HL-60/S4 treated with phorbol 12-myristate 13-acetate at 8.2 ng/mL for 4 days and 3 days (cell line): Measurements from ENCODE around the gene RFX4.

Experiments
- in situ Hi-C: fragments of 300-500 bp; cut with MboI; formaldehyde crosslinking; loops from 2 replicates; pipeline ENCODE4 v1.15.0; 2022; ENCODE audit warnings: low sequenced_read_pairs

The RFX4 gene

DNA sequence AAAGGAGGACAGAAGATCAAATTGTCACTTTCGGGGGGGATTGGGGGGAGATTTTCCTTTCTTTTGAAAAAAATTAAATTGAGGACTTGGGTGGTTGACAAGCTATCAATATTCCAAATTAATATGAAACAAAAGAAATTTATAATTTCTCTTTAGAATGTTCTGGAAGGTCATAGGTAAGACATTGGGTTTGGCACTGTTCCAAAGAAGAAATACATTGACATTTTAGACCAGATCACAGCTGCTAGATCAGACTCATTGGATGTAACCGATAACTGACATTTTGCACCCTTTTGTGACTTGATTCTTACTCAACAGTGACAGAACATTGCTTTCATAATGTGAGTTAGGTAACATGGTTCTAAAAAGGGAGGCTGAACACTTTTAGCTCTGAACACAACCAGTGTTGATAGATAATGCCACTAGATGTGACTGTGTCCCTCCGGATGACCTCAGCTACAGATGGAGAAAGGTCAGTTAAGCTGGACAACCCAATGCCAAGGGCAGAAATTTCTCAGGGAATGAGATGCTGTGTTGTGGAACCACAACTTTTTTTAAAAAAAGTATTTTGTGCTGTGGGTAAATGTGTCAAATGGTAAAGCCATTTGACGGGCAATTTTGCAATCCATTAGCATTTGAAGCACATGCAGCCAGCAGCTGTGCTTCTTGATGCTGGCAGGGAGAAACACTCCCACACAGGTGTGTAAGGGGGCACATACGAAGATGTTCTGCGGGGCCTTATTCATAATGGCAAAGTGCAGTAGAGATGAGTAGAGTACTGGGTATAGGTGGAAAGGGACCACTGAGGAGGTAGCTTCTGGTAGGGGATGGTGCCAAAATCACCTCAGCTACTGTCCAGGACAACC, 62.9 kb downstream of the RFX4 start:
- in situ Hi-C loops, result no loop called here

DNA sequence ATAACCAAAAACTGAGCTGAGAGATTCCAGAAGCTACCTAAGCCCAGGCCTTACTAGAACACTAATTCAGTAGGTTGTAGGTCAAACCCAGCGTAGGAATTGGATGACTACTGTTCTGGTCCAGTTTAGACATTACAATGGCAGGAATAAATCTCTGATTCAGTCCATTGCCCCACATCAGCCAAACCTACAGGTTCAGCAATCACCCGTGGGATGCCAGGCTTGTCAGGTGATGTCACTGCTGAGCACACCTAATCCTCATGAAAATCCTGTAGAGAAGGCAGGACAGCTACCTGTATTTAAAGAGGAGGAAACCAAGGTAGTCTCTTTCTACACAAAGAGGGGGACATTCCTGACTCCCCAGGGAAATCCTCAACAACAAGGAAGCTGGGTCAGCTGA, 63.7 kb downstream of the RFX4 start:
- in situ Hi-C loops, result no loop called here

DNA sequence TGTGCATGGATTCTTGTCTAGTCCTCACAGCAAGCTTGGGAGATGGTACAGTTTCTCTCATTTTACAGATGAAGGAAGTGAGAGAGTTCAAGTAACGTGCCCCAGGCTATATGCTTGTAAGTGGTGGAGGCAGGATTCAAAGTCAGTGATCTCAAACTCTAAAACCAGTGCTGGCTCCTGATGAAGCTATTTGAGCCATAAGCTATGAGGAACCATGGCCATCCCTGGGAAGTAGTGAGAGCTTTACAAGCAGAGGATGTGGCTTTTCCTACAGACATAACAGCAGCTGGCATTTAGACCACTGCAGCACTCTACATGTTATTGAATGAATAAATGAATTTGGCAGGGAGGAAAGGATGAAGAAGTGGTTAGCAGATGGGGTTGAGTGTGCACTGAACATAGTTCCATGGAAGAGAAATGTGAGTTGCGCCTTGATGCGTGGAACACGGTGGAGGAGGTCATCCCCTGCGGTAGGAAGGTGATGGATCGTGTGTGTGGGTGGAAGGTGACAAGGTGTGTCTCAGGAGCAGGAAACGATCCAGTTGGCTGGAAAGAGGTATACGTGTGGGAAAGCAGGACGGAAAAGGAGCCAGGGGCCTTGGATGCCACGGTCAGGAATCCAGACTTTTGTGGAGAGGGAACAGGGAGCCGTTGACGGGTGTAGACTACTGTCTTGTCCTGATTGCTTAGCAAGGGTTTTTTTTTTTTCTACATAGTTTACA, 65.2 kb downstream of the RFX4 start:
- in situ Hi-C loops, result no loop called here

DNA sequence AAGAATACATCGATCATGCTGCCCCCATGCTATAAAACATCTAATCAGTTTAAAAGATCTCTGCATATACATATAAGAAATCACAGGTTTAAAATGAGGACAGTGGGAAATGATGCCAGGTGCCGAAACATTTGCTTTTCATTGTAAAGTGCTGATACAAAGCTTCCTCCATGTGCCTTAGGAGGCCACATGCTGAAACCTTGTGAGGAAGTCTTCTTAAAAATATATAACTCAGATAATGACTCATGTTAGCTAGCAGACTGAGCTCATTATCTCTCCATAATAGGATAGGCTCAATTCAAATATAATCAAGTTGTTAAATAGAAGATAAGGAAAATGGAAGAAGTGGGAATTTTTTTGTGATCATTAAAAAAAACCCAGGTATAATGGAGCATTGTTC, 65.9 kb downstream of the RFX4 start:
- in situ Hi-C loops, result no loop called here

DNA sequence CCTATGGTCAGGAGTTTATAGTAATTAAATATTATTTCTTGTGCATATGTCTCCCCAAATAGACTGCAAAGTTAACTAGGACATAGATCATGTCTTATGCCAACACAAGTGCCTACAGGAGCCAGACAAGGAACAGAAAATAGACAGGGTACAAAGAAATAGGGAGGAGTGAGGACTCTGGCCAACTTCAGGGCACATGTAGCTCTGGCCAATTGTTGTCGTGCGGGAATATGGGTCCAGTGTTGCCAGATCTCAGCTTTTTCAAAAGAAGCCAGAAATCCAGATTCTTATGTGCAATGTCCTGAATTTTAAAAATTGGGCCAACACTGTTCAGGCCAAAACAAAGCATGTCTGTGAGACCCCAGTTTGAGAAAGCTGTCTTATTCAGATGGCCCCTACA, 68.7 kb downstream of the RFX4 start:
- in situ Hi-C loops, result no loop called here

DNA sequence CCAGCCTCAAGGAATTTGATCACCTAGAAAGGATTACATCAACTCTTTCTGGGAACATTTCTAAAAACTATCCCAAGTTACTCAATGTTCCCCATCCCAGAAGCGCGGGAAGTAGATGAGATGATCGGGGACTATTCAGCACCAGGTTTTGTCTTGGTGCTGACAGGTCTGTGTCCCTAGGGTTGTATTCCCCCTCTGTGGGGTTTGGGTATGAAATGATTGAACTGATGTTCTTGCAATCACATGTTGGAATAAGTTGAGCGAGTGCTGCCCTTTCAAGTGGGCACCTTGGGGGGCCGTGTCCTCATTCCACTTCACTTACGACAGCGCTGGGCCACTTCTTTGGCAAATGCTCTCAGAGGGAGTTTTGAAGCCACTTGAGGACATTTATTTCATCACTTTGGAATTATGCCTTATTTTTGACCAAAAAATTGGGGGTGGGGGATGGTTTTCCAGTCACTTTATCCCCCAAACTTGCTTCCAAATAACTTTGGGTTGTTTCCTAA, 69.8 kb downstream of the RFX4 start:
- in situ Hi-C loops, result no loop called here

DNA sequence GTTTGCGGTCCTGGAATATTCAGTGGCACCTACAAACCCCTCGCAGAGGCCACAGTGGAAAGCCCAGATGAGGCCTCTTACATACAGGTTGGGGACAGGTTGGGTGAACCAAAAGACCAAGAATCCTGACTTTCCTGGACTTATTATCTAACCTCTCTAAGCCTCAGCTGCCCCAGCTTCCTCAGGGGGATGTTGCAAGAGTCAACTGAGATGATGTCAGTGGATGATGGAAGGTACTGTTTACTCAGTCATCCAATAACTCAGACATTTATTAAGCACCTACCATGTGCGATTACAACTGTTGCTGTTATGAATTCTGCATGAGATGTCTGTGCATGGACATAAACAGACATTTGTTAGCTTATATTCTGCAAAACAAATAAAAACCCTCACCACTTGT, 72.8 kb downstream of the RFX4 start:
- in situ Hi-C loops, result no loop called here

DNA sequence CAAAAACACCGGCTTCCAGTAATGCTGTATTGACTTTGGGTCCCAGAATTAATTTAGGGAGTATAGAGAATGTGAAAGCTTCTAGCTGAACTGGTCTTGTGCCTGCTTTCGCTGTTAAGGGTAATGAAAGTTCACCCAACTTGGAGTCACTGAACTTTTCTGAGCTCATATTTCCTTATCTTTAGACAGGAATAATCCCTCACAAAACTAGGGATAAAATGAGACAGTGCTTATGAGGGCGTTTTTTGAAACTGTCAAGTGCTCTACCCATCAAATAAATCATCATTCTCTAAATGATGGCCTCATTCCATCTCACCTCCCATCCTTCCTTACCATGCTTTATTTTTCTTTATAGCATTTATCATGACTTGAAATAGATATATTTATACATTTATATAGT, 74.7 kb downstream of the RFX4 start:
- in situ Hi-C loops, result no loop called here

DNA sequence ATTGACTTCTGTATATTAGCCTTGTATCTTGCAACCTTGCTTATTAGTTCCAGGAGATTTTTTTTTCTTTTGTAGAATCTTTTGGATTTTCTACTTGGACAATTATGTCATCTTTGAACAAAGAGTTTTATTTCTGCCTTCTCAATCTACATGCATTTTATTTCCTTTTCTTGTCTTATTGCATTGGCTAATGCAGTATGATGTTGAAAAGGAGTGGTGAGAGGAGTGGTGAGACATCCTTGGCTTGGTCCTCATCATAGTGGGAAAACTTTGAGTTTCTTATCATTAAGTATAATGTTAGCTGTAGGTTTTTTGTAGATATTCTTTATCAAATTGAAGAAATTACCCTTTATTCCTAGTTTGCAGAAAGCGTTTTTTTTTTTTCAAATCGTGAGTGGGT, 80.6 kb downstream of the RFX4 start:
- in situ Hi-C loops, result no loop called here

DNA sequence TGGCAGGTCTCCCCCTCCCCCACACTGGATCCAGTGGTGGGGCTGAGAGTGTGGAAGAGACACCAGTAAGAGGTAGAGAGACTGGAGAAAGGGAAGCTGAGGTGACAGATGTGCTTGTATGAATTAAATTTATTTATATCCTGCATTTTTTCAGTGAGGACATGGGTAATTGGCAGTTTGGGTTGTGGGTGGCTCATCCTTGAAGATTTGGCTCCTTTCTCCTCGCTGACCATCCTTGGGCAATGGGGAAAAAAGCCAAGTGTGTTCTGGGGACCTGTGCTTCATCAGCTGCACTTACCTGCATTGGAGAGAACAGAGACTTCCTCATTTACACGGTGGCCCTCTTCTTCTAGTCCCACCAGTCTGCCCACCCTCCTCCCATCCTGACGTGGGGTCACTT, 86.4 kb downstream of the RFX4 start:
- in situ Hi-C loops, result no loop called here

DNA sequence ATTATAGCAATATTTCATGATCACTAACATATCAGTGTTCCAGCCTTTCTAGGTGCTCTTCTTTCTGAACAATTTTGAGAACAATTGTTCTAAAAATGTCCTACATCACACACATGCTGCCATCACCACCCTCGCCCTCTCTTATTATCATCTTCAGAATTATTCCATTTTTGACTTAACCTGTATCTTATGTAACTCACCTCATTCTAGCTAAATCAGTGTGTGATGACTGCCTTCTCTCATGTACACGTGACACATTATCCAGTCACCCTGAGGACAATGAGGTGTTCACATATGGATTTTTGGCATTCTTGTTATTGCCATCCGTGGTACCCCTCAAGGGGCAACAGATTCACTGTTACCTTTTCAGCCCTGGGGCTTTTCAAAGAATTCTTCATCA, 87.3 kb downstream of the RFX4 start:
- in situ Hi-C loops, result no loop called here

DNA sequence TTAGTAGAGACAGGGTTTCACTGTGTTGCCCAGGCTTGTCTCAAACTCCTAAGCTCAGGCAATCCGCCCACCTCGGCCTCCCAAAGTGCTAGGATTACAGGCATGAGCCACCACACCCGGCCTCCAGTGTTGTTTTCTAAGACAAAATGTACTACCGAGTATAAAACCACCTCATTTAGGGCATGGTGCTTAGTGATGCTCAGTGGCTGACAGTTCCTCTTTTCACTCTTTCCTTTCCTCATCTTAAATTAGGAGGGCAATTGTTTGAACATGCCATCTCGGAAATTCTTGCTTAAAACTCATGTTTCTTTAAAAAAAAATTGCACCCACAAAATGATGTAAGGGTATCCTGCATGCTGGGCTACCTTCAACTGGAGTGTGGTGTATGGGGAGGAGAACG, 89.0 kb downstream of the RFX4 start:
- in situ Hi-C loops, result no loop called here

DNA sequence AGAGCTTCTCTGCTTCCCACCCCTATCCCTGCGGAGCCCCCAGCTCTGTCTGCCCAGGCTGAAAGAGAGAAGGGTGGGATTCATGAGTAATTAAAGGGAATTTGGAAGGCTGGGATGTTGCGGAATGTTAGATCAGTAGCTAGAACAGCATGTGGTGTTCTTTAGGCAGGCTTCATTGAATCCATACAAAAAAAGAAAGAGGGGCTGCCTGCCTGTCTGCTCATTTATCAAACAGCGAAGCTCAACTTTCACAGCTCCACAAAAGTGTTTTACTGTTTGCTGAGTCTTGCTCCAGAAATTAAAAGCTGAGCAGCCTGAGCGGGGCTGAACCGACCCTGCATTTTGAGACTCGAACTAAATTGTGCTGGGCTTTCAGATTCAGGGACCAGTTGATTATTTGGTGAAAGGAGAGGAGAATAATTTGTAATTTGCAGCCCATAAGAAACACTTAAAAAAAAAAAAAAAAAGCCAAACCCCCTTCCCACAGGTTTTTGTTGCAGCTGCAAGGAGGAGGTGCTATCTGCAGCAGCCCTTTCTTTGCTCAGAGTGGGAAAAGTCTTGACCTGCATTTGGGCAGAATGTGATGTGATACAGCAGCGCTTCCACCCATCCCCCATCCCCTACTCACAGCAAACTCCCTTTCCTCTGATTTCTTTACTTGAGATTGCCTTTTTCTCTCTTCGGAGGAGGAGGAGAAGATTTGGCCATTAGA, 89.7 kb downstream of the RFX4 start:
- in situ Hi-C loops, result no loop called here

DNA sequence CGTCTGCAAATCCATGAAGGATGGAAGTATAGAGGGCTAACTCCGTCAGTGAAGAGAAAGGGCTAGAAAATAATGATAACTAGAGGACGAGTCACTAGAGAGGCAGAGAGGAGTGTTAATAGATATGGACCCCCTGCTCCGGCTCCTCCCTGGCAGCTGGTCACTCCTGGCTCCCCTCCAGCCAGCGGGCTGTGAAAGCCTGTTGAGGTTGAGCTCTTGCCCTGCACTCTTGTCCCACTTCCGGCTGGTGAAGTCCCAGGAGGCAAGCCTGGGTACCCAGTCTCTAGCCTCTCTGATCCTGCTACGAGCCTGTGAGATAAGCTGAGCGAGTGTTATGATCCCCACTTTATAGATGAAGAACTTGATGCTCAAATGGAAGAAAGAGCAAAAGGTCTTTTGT, 90.3 kb downstream of the RFX4 start:
- in situ Hi-C loops, result no loop called here

DNA sequence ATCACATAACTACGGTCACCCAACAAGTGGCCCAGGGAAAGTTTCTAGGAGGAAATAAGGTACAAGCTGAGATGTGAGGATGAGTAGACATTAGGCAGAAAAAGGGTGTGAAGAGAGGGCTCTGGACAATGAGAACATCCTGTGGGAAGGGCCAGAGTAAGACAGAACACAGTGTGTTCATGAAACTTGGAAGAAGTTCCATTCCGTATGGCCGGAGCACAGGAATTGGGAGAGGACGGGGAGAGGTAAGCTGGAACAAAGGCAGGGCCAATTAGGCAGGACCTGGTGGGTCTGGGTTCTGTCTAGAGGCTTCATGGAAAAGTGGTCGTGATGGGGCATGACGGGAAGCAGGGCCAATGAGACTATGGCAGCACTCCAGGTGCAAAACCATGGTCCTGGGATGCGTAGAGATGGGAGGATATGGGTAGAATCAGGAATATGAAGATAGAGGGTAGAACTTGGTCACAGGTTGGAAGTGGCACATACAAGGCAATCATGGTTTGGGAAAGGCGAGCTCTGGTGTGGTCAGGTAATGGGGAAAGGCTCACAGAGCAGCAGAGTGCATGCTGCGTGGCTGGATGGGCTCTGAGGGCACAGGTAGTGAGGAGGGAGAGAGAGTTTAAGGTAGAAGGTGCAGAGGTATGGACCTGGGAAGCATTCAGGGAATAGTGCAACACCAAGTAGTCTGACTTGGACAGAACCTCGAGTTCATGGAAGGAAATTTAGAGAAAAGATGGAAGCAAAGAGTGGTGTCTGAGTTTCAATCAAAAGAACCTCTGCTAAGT, 93.0 kb downstream of the RFX4 start:
- in situ Hi-C loops, result no loop called here

DNA sequence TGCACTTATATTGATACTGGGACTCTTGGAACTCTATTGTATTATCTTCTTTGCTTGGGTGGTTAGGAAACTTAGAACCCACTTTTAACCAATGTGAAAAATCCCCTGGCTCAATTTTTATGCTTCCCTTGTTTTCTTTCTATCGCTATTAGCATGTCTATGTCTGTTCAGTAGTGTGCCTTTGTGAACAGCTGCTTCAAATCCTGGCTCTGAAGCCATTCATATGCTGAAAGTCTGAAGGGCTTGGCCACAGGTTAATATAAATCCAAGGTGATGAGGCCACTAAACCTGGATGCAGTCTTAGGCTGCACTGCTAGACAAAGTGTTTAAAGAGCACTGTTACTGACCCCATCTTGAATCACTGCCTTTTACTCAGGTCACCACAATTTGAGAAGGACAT, 96.8 kb downstream of the RFX4 start:
- in situ Hi-C loops, result no loop called here

DNA sequence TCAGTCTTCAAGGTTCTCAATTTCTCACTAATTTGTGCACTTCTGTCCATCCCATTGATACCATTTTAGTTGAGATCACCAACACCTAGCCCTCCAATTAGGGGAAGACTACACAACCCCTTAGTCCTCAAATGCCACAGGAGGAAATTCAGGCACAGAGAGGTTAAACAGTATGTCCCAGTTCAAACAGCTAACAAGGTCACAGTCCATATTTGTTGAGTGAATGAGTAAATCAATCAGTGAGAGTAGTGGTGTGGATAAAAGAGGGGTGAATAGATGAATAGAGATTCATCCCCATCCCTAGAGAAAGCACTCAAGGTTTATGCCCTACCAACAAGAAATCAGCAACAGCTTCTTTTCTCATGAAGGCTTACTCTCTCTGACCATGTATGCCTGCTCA, 97.5 kb downstream of the RFX4 start:
- in situ Hi-C loops, result no loop called here

DNA sequence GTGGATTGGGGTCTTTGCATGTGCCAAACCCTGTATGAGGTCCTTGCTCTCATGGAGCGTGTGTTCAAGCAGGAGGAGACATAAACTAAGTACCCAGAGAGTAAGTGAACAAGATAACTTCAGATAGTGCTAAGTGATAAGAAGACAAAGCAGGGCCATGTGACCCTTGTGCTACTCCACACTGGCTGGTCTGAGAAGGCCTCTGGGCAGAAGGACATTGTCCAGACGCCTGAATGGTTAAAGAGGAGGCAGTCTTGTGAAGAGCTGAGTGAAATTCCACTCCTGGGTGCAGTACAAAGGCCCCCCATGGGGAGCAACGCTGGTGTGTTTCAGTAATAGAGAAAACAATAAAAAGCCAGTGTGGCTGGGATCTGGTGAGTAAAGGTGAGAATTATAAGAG, 98.4 kb downstream of the RFX4 start:
- in situ Hi-C loops, result no loop called here

DNA sequence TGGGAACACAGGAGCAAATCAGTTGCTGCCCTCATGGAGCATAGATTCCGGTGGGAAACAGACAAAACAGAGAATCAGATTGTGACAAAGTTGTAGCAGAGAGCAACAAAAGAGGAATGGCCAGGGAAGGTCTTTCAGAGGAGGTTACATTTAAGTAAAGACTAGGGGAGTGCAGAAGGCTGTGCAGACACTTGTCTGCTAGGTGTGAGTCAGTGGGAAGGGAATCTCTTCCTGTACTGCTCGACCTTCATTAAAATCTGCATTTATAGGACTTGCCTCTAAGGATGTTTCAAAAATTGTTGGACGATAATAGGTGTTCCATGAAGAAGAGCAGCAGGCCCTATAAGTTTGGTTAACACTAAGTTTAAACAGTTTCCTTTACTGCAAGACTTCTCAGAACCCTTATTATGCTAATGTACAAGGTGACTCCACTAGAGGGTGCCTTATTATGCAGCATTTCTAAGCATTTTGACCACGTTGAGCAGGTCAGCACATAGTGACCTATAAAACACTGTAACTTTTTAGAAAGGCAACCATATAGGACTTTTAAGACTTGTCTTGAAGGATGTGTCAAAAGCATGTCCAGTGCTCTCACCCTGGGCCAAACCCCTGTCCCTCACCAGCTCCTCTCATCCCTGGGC, 99.9 kb downstream of the RFX4 start:
- in situ Hi-C loops, result no loop called here

DNA sequence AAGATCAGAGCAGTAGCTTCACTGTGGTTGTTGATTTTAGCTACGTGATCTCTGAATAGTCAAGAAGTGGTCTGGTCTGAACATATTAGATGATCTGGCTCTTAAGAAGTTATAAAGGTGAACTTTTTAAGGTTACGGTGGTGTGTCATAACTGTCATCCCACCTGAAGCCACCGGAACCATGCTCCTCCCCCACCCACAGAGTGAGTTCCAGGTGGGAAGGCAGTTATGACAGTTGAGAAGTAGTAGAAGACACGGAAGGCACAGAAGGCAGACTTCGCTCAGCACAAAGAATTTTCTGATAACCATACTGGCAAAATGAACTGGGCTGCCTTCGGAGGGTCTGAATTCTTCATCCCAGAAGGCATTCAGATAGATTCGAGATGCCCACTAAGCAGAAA, 101.7 kb downstream of the RFX4 start:
- in situ Hi-C loops, result no loop called here
